ENCODE results near the gene NPAS3.

The NPAS3 gene

DNA sequence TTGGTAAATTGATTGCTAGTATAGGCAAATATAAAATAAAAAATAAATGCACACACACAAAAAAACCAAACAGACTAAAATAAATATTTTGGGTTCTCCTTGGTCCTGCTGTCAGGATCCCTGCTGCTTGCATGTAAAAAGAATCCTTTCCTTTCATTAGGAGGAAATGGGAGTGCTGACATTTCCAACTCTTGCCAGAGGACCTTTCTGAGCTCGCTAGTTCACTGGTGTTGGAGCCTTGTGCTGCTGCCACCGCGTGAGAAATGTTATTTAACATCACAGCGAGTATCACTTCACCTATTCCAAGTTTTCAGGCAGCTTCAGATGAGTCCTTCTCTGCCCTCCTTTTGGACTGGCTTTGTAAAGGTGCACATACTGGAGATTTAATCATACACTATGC is 358.9 kb downstream of the NPAS3 start:
- TF ChIP-seq, protein P1, sequence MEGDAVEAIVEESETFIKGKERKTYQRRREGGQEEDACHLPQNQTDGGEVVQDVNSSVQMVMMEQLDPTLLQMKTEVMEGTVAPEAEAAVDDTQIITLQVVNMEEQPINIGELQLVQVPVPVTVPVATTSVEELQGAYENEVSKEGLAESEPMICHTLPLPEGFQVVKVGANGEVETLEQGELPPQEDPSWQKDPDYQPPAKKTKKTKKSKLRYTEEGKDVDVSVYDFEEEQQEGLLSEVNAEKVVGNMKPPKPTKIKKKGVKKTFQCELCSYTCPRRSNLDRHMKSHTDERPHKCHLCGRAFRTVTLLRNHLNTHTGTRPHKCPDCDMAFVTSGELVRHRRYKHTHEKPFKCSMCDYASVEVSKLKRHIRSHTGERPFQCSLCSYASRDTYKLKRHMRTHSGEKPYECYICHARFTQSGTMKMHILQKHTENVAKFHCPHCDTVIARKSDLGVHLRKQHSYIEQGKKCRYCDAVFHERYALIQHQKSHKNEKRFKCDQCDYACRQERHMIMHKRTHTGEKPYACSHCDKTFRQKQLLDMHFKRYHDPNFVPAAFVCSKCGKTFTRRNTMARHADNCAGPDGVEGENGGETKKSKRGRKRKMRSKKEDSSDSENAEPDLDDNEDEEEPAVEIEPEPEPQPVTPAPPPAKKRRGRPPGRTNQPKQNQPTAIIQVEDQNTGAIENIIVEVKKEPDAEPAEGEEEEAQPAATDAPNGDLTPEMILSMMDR (IDR thresholded peaks at IDR 0.05; ENCODE audit: borderline replicate concordance, insufficient read depth, low read depth, low read length), result no peak
- no peak overlapping the region for H3K4me3 ChIP-seq (ENCODE audit: low read depth, low read length)

DNA sequence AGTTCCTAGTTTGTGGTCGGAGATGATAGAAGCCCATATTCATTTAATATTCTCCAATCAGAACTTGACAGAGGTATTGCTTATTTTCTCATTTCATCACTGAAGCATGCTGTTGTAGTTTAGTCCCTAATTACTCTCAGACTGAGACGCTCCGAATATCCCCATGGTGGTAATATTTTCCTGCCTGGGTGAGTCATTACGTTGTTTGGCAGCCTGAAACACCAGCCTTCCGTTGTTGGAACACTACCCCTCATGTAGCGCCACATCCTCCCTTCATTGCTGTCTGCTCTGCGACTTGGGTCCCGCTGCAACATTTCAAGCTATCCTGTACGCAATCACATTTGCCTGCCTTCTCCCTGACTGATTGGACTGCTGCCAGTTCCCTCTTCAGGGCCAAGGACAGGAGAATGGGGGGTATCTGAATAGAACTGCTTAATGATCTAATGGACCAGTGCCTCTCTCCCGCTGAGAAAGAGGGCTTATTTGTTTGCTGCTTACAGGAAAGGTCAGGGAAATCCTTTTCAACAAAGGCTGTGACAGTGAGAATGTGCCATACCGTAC is 369.1 kb downstream of the NPAS3 start:
- TF ChIP-seq, protein P1 (IDR thresholded peaks at IDR 0.05; ENCODE audit: borderline replicate concordance, insufficient read depth, low read depth, low read length), result no peak
- no peak overlapping the region for H3K4me3 ChIP-seq (ENCODE audit: low read depth, low read length)

- TF ChIP-seq, protein P1 (IDR thresholded peaks at IDR 0.05; ENCODE audit: borderline replicate concordance, insufficient read depth, low read depth, low read length), result no peak
- H3K4me3 ChIP-seq (ENCODE audit: low read depth, low read length), result no peak overlapping the region
These were observed 370.4 kb downstream of the NPAS3 start for GRCh38 chr14:33309106-33309505.

- TF ChIP-seq, protein P1 (IDR thresholded peaks at IDR 0.05; ENCODE audit: borderline replicate concordance, insufficient read depth, low read depth, low read length), result no peak
- H3K4me3 ChIP-seq (ENCODE audit: low read depth, low read length), result no peak overlapping the region
These were observed 376.5 kb downstream of the NPAS3 start for GRCh38 chr14:33315217-33315616.

DNA sequence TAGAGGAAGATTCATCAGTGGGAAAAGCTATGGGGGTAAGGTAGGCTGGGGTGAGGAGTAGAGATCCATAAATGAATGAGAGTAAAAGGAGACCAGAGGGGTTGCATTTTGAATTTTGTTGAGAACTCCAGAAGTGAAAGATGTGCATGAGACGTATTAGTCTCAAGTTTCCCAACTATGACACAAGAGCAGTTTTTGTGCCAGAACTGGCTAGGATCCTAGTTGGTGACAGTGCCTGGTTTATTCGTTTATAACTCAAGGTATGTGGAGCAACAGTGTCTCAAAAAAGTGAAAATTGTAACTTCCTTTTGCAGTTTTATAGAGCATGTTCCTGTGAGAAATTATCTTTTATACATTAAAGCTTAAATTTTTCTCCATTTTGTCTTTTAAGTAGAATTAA is 377.0 kb downstream of the NPAS3 start:
- no peak overlapping the region for H3K4me3 ChIP-seq (ENCODE audit: low read depth, low read length)
- TF ChIP-seq, protein P1 (IDR thresholded peaks at IDR 0.05; ENCODE audit: borderline replicate concordance, insufficient read depth, low read depth, low read length), result no peak

DNA sequence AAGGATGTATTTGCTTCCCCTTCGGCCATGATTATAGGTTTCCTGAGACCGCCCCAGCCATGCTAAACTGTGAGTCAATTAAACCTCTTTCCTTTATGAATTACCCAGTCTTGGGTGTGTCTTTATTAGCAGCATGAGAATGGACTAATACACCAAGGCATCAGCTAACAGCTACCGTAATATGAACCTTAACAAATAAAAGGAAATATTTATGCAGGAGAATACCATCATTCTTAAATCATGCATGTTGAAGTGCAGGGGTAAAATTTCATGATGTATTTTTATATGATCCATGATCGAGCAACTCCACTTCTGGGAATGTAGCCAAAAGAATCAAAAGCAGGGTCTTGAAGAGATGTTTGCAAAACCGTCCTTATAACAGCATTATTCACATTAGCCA is 379.0 kb downstream of the NPAS3 start:
- no peak overlapping the region for H3K4me3 ChIP-seq (ENCODE audit: low read depth, low read length)
- TF ChIP-seq, protein P1 (IDR thresholded peaks at IDR 0.05; ENCODE audit: borderline replicate concordance, insufficient read depth, low read depth, low read length), result no peak

DNA sequence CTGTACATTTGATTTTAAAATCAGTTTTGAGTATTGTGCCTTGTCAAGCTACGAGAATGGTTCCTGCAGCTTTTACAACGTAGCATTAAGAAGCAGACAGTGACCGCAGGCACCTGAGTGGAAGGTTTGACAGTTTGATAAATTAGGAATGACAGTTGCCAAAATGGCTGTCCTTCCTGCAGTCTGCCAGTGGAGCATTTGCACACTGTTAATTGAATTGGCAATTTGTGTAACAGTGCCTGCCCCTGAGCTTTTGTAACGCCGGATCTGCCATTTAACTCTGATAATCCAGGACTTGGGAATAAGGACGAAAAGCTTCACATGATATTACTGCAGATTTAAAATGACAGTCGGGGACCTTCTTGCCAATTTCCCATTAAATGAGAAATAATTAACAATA is 385.3 kb downstream of the NPAS3 start:
- TF ChIP-seq, protein P1 (IDR thresholded peaks at IDR 0.05; ENCODE audit: borderline replicate concordance, insufficient read depth, low read depth, low read length), result no peak
- H3K4me3 ChIP-seq (ENCODE audit: low read depth, low read length), result no peak overlapping the region

All from GM12875 (cell line).